DOHH2 (cell line): ENCODE measurements around the gene MYBPC3.

Experiments used
- CTCF ChIP-seq: fragments of 200-600 bp; sonication (generic); IDR thresholded peaks from one replicate; pipeline ENCODE4 v1.5.1; 2014; ENCODE audit warnings: antibody characterized with exemption, mild to moderate bottlenecking, low read depth, low read length; ENCODE audit not compliant: poor library complexity, severe bottlenecking
- EZH2phosphoT487 ChIP-seq: fragments of 200-600 bp; sonication (generic); IDR thresholded peaks from 2 replicates; pipeline ENCODE4 v1.6.1; 2017; ENCODE audit warnings: borderline replicate concordance, mild to moderate bottlenecking, antibody characterized with exemption, low read length, moderate library complexity, mixed read lengths

GRCh38 chr11:47354913-47355282, 2.4 kb upstream of the MYBPC3 start:
- TF ChIP-seq CTCF, result no peak
- no peak for TF ChIP-seq EZH2phosphoT487
